Activated CD8-positive, alpha-beta memory T cell treated with anti-CD3 and anti-CD28 coated beads, Interleukin-2, amount 50 U/mL, for 1 hour (primary cell): ENCODE results near the gene SMIM38.
A peak's percentile ranks its signal among the peaks of the same experiment; 100 is the strongest.
"Not testable (repeated sequence)": the region's sequence is repeated elsewhere in the genome, so short reads cannot be mapped to it uniquely, and the experiment has no call there.

ENCODE experiments used
- DNase-seq: peaks from one replicate; pipeline ENCODE4 v3.0.0-alpha.2; 2020; ENCODE audit errors: extremely low read depth

SMIM38 gene

DNA sequence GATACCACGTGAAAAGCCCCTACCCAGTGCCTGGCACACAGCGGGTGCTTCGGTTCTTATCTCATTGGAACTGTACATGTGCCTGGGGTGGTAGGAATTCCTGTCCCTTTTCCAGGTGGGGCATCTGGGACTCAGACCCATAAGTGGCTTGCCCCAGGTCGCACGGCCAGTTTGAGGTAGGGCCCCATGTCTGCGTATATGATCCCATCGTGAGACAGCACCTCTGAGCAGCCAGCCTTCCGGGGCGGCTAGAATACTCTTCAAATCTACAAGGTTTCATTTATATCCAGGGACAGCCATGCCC is 33.5 kb upstream of the SMIM38 start:
- DNase-seq, result no peak

- DNase-seq, result peak; percentile 27
These were observed 32.9 kb upstream of the SMIM38 start for GRCh38 chr11:69122630-69123431.

- DNase-seq, result no peak
These were observed 31.9 kb upstream of the SMIM38 start for GRCh38 chr11:69123593-69124545.

- DNase-seq, result no peak
These were observed 29.9 kb upstream of the SMIM38 start for GRCh38 chr11:69125861-69126260.

- DNase-seq, result no peak
These were observed 29.4 kb upstream of the SMIM38 start for GRCh38 chr11:69126286-69126685.

DNA sequence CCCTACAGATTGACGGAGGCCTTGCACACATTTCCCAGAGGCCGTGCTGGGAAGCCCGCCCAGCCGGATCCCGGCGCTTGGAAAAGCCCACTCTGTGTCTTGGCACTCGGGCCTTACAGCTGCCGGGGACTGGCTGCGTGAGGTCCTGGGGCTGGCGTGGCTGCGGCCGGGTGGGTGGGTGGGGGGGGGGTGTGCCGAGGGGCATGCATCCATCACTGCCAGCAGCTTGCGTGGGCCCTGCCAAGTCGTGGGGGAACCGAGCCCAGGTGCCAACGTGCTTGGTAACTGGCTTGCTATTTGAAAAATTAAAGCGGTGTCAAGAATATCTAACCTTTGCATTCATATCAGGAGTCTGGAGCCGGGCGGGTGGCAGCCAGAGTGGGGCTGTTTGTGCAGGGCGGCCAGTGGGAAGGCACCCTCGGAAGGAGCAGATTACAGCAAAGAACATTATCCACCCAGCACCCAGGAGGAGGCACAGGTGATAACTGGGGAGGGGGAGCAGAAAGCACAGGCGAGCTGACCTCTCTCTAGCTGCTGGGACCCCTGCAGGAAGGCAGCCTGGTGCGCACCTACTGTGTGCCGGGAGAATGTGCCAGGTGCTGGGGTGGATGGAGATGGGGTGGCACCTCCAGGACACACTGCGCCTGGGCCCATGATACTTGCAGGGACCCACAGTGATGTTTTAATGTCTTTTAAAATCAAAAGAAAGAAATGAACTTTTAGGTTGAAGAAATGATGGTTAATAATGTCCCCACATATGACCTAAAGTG is 28.5 kb upstream of the SMIM38 start:
- no peak for DNase-seq

- DNase-seq, result no peak
These were observed 27.9 kb upstream of the SMIM38 start for GRCh38 chr11:69127884-69128283.

- DNase-seq, result no peak
These were observed 26.7 kb upstream of the SMIM38 start for GRCh38 chr11:69129053-69129452.

- no peak for DNase-seq
These were observed 26.1 kb upstream of the SMIM38 start for GRCh38 chr11:69129647-69130046.

DNA sequence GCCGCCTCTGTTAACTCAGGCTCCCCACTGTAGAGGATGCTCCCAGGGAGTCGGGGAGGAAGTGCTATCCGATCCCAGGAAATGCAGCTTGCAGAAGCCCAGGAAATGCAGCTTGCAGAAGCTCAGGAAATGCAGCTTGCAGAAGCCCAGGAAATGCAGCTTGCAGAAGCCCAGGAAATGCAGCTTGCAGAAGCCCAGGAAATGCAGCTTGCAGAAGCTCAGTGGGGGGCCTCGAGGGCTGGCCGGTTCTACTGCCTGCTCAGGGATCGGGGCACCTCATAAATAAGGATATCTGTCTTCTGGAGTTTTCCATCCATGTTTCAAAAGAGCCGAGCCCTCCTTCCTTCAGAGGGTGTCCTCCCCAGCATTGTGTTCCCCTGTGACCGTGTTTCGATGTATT is 25.1 kb upstream of the SMIM38 start:
- no peak for DNase-seq

- no peak for DNase-seq
These were observed 24.6 kb upstream of the SMIM38 start for GRCh38 chr11:69131121-69131566.

DNA sequence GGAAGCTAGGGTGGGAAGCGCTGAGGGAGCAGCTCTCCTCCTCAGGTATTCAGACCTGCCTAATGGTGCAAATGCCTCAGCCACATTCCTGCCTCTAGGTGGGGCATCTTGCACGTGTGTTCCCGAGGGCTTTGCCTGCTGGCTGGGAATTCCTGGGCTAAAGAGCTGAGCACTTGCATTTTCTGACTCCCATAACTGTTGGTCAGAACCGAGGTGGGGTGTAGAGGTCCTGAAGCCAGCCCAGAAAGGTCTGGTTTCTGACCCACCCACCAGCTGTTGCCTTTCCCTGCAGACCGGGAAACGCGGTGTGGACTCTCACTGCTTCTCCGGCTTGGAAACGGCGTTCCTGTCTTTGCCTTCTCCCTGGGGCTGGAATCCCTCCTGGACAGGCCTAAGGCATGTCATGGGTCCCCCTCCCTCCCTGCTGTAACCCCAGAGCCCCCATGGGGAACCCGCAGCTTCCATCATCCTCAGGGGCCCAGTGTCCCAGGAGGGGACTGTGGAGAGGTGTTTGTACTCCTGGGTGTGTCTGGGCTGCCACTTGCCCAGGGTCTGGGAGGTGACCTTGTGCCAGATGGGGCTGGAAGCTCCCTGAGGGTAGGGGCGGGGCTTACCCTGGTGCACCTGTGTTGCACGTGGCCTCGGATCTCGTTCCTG is 24.0 kb upstream of the SMIM38 start:
- no peak for DNase-seq

DNA sequence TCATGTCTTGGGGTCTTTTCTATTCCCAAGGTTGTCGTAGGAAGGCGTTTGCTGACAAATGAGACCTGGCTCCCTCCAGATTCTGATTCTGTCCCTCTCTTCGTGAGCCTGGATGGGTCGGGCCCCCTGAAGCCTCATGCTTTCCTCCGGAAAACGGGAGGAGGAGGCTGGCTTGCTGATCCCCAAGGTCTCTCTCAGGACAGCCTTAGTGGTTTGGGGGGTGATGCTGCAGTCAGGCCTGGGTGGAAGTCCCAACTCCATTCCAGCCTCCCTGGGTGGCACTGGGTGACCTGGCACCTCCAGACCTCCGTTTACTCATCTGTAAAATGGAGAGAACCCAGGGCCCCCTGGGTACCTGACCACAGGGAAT is 23.4 kb upstream of the SMIM38 start:
- DNase-seq, result no peak

DNA sequence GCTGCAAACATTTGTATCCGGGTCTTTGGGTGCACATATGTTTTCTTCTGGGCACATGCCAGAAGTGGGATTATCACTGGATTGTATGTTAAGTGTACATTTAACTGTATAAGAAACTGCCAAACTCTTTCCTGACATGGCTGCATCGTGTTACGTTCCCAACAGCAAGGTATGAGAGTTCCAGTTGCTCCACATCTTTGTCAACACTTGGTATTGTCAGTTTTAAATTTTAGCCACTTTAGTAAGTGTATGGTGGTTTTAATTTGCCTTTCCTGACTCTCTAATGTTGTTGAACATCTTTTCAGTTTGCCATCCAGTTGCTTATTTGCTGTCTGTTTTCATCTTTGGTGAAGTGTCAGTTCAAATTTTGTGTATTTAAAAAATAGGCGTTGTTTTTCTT is 22.5 kb upstream of the SMIM38 start:
- DNase-seq, result no peak

DNA sequence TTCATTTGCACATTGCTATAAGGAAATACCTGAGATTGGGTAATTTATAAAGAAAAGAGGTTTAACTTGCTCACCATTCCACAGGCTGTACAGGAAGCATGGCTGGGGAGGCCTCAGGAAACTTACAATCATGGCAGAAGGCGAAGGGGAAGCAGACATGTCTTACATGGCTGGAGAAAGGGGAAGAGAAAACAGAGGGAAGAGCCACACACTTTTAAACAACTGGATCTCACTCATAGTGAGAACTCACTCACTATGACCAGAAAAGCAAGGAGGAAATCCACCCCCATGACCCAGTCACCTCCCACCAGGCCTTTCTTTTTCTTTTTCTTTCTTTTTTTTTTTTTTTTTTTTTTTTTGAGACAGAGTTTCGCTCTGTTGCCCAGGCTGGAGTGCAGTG is 21.6 kb upstream of the SMIM38 start:
- not testable (repeated sequence) for DNase-seq

- no peak for DNase-seq
These were observed 20.8 kb upstream of the SMIM38 start for GRCh38 chr11:69134957-69135356.

DNA sequence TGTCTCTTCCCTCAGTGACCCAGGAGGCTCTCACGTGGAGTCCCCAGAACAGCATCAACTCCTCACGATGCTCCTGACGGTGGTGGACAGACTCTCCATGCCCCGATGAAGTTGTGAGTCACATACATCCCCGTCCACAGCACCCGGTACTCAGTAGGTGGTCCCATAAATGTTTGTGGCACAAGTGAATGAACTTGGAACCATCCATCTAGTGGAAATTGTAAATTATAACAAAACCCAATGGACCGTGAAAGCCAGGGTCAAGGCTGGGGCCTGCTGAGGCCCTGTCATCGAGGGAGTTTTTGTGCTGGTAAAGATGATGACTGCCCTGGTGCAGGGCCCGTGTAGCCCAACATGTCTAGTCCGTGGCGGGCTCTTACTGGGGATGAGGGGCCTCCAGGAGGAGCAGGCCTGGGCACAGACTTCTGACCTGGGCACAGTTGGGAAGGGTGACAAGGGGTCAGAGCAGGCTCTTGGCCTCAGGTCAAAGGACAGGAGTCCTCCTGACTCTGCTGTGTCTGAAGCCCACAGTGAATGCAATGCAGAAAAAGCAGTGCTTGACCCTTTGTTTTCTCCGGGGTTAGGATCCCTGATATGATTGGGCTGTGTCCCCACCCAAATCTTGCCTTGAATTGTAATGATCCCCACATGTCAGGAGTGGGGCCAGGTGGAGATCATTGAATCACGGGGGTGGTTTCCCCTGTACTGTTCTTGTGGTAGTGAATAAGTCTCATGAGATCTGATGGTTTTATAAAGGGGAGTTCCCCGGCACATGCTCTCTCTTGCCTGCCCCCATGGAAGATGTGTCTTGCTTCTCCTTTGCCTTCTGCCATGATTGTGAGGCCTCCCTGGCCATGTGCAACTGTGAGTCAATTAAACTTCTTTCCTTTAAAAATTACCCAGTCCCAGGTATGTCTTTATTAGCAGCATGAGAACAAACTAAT is 20.0 kb upstream of the SMIM38 start:
- DNase-seq, result no peak

- DNase-seq, result no peak
These were observed 19.3 kb upstream of the SMIM38 start for GRCh38 chr11:69136471-69136870.

GRCh38 chr11:69137151-69137844 is 18.4 kb upstream of the SMIM38 start:
- no peak for DNase-seq

DNA sequence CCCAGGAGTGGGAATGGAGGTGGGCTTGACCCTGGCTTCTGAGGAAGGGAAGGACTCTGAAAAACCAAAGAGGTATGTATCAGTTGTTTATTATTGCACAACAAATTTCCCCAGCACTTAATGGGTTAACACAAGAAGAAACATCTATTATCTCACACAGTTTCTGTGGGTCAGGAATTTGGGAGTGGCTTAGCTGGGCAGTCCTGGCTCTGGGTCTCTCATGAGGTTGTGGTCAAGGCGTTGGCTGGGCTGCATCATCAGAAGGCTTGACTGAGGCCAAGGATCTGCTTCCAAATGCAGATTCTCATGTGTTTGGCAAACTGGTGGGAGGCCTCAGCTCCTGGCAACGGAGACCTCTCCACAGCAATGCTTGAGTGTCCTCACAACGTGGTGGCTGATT is 17.5 kb upstream of the SMIM38 start:
- no peak for DNase-seq
